SJSA1 (cell line): Measurements from ENCODE around the gene NEUROG1. TPM values are rescaled to one million over a fixed set of nuclear protein-coding genes. Genes with fewer than 3 reads are reported as not detected.
"Not testable (repeated sequence)": the region's sequence is repeated elsewhere in the genome, so short reads cannot be mapped to it uniquely, and the experiment has no call there.

Experiments
- DNase-seq, 2 experiments: peaks; one replicate each; pipeline ENCODE4 v3.0.0-alpha.2; 2015 to 2020; ENCODE audit warnings: low spot score in 2 of 2, low read depth in 1 of 2
- H3K27ac ChIP-seq: fragments of 250-450 bp; sonication (Bioruptor Pico); 2 replicates; pipeline ENCODE4 v1.5.1; 2020; ENCODE audit warnings: mild to moderate bottlenecking, moderate library complexity
- H3K27me3 ChIP-seq: fragments of 250-450 bp; sonication (Bioruptor Pico); replicated peaks from 2 replicates; pipeline ENCODE4 v1.5.1; 2020; ENCODE audit warnings: mild to moderate bottlenecking, moderate library complexity
- H3K36me3 ChIP-seq: fragments of 250-450 bp; sonication (Bioruptor Pico); 2 replicates; pipeline ENCODE4 v1.5.1; 2020; ENCODE audit warnings: mild to moderate bottlenecking
- H3K4me1 ChIP-seq: fragments of 250-450 bp; sonication (Bioruptor Pico); replicated peaks from 2 replicates; pipeline ENCODE4 v1.6.1; 2021; ENCODE audit warnings: mild to moderate bottlenecking
- H3K4me3 ChIP-seq: fragments of 250-450 bp; sonication (Bioruptor Pico); 2 replicates; pipeline ENCODE4 v1.5.1; 2020; ENCODE audit warnings: mild to moderate bottlenecking
- H3K9me3 ChIP-seq: fragments of 250-450 bp; sonication (Bioruptor Pico); replicated peaks from 2 replicates; pipeline ENCODE4 v1.5.1; 2020; ENCODE audit warnings: mild to moderate bottlenecking
- total RNA-seq: library from RNA; depleted of rRNA; stranded (reverse); fragments of >200 nt; shearing (Covaris generic); gene quantifications from 2 replicates; pipeline ENCODE4 v1.2.3, GENCODE V29; 2014

NEUROG1 gene
- total RNA-seq, 1 experiment from 2014 or later = not detected

GRCh38 chr5:135509995-135510394 lies 25.8 kb downstream of the NEUROG1 start:
- Histone ChIP-seq H3K27ac (no peak overlapping the region), H3K9me3 (no peaks in the 10 kb centered on the region), H3K27me3 (peaks cover 21% of the 10 kb centered on the region), H3K4me3 (no peak overlapping the region), H3K4me1 (peaks cover 10% of the 10 kb centered on the region; the same call in 1 of the 2 replicates), H3K36me3 (no peaks in the 10 kb centered on the region)
- DNase-seq = peak in 1 of 2 experiments; percentile 25

GRCh38 chr5:135508496-135509005 lies 27.2 kb downstream of the NEUROG1 start:
- H3K4me3 ChIP-seq = no peak overlapping the region
- DNase-seq = peak in 1 of 2 experiments; percentile 38
- peaks cover 10% of the 10 kb centered on the region; the same call in 1 of the 2 replicates for H3K4me1 ChIP-seq
- H3K27me3 ChIP-seq = peaks cover 21% of the 10 kb centered on the region
- no peaks in the 10 kb centered on the region for H3K36me3 ChIP-seq
- no peaks in the 10 kb centered on the region for H3K9me3 ChIP-seq
- no peak overlapping the region for H3K27ac ChIP-seq

- DNase-seq = peak; percentile 22 to 32
- H3K27me3 ChIP-seq = peaks cover 16% of the 10 kb centered on the region
Observed at GRCh38 chr5:135505973-135506372, 29.8 kb downstream of the NEUROG1 start.

GRCh38 chr5:135504376-135504775 lies 31.4 kb downstream of the NEUROG1 start:
- no peaks in the 10 kb centered on the region for H3K9me3 ChIP-seq
- peaks cover 10% of the 10 kb centered on the region; the same call in 1 of the 2 replicates for H3K4me1 ChIP-seq
- peak in 1 of 2 experiments; percentile 33 for DNase-seq

More at GRCh38 chr5:135505973-135506372, 29.8 kb downstream of the NEUROG1 start:
- Histone ChIP-seq H3K36me3 (no peaks in the 10 kb centered on the region), H3K27ac (no peak overlapping the region), H3K9me3 (no peaks in the 10 kb centered on the region), H3K4me3 (no peak overlapping the region), H3K4me1 (peaks cover 10% of the 10 kb centered on the region; the same call in 1 of the 2 replicates)

GRCh38 chr5:135503871-135504270 lies 31.9 kb downstream of the NEUROG1 start:
- H3K9me3 ChIP-seq = no peaks in the 10 kb centered on the region
- no peak overlapping the region for H3K4me3 ChIP-seq
- peaks cover 4% of the 10 kb centered on the region for H3K27me3 ChIP-seq
- H3K4me1 ChIP-seq = peaks cover 10% of the 10 kb centered on the region; the same call in 1 of the 2 replicates
- H3K36me3 ChIP-seq = no peaks in the 10 kb centered on the region
- DNase-seq = peak in 1 of 2 experiments; percentile 35
- no peak overlapping the region for H3K27ac ChIP-seq

More at GRCh38 chr5:135504376-135504775, 31.4 kb downstream of the NEUROG1 start:
- H3K27me3 ChIP-seq = peaks cover 7% of the 10 kb centered on the region
- no peak overlapping the region for H3K4me3 ChIP-seq
- no peak overlapping the region for H3K27ac ChIP-seq
- H3K36me3 ChIP-seq = no peaks in the 10 kb centered on the region

- no peak overlapping the region for H3K4me3 ChIP-seq
- no peaks in the 10 kb centered on the region for H3K9me3 ChIP-seq
- H3K36me3 ChIP-seq = no peaks in the 10 kb centered on the region
- H3K27me3 ChIP-seq = no peaks in the 10 kb centered on the region
- DNase-seq = peak in 1 of 2 experiments; percentile 16
- peaks cover 10% of the 10 kb centered on the region for H3K4me1 ChIP-seq
- H3K27ac ChIP-seq = no peak overlapping the region
Observed at GRCh38 chr5:135502836-135503520, 32.8 kb downstream of the NEUROG1 start.

GRCh38 chr5:135501965-135502364 lies 33.8 kb downstream of the NEUROG1 start:
- H3K4me1 ChIP-seq = peaks cover 10% of the 10 kb centered on the region
- H3K4me3 ChIP-seq = no peak overlapping the region
- no peak for DNase-seq
- H3K27ac ChIP-seq = no peak overlapping the region
- no peaks in the 10 kb centered on the region for H3K9me3 ChIP-seq
- no peaks in the 10 kb centered on the region for H3K36me3 ChIP-seq
- no peaks in the 10 kb centered on the region for H3K27me3 ChIP-seq

- Histone ChIP-seq H3K27me3 (no peaks in the 10 kb centered on the region), H3K36me3 (no peaks in the 10 kb centered on the region), H3K9me3 (no peaks in the 10 kb centered on the region), H3K4me3 (no peak overlapping the region), H3K4me1 (peaks cover 22% of the 10 kb centered on the region), H3K27ac (no peak overlapping the region)
- DNase-seq = peak in 1 of 2 experiments; percentile 32
Observed at GRCh38 chr5:135498637-135498995, 37.1 kb downstream of the NEUROG1 start.

- Histone ChIP-seq H3K36me3 (no peaks in the 10 kb centered on the region), H3K9me3 (no peaks in the 10 kb centered on the region), H3K4me1 (peaks cover 27% of the 10 kb centered on the region), H3K27ac (no peak overlapping the region), H3K4me3 (no peak overlapping the region), H3K27me3 (no peaks in the 10 kb centered on the region)
- peak in 1 of 2 experiments; percentile 32 for DNase-seq
Observed at GRCh38 chr5:135497971-135498636, 37.7 kb downstream of the NEUROG1 start.

GRCh38 chr5:135495531-135495930 lies 40.2 kb downstream of the NEUROG1 start:
- H3K36me3 ChIP-seq, H3K27me3 ChIP-seq, H3K4me3 ChIP-seq, H3K9me3 ChIP-seq, H3K27ac ChIP-seq: not testable (repeated sequence)
- H3K4me1 ChIP-seq = peaks cover 35% of the 10 kb centered on the region
- peak in 1 of 2 experiments; percentile 25 for DNase-seq

- H3K27me3 ChIP-seq = no peaks in the 10 kb centered on the region
Observed at GRCh38 chr5:135494196-135494595, 41.6 kb downstream of the NEUROG1 start.

GRCh38 chr5:135493406-135494180 lies 42.2 kb downstream of the NEUROG1 start:
- Histone ChIP-seq H3K27me3 (no peaks in the 10 kb centered on the region), H3K4me3 (no peak overlapping the region), H3K36me3 (no peaks in the 10 kb centered on the region), H3K4me1 (peaks cover 46% of the 10 kb centered on the region), H3K27ac (peak overlapping the region; percentile 94), H3K9me3 (no peaks in the 10 kb centered on the region)
- DNase-seq = peak; percentile 86 to 91

More at GRCh38 chr5:135494196-135494595, 41.6 kb downstream of the NEUROG1 start:
- peak; percentile 81 to 89 for DNase-seq
- no peaks in the 10 kb centered on the region for H3K9me3 ChIP-seq
- H3K27ac ChIP-seq = peak overlapping the region; percentile 94
- peaks cover 43% of the 10 kb centered on the region for H3K4me1 ChIP-seq
- no peaks in the 10 kb centered on the region for H3K36me3 ChIP-seq
- no peak overlapping the region for H3K4me3 ChIP-seq

GRCh38 chr5:135492319-135492626 lies 43.5 kb downstream of the NEUROG1 start:
- Histone ChIP-seq H3K27ac (no peak overlapping the region), H3K27me3 (no peaks in the 10 kb centered on the region), H3K36me3 (no peaks in the 10 kb centered on the region), H3K4me3 (no peak overlapping the region), H3K4me1 (peaks cover 59% of the 10 kb centered on the region), H3K9me3 (no peaks in the 10 kb centered on the region)
- peak in 1 of 2 experiments; percentile 40 for DNase-seq
